GM12801 (cell line): ENCODE data around the gene BCAR1.

ENCODE experiments used
- CTCF ChIP-seq: IDR thresholded peaks from one replicate; pipeline ENCODE4 v1.5.1; 2011; ENCODE audit warnings: control low read depth; ENCODE audit not compliant: insufficient read length; ENCODE audit errors: extremely low read depth

The BCAR1 gene

GRCh38 chr16:75192606-75193264 lies 58.7 kb downstream of the BCAR1 start:
- TF ChIP-seq CTCF = no peak

GRCh38 chr16:75189638-75190245 lies 61.7 kb downstream of the BCAR1 start:
- TF ChIP-seq CTCF = no peak

- no peak for TF ChIP-seq CTCF
Observed at GRCh38 chr16:75188832-75189477, 62.5 kb downstream of the BCAR1 start.

- no peak for TF ChIP-seq CTCF
Observed at GRCh38 chr16:75181630-75182029, 69.8 kb downstream of the BCAR1 start.

GRCh38 chr16:75179208-75179607 lies 72.2 kb downstream of the BCAR1 start:
- no peak for TF ChIP-seq CTCF
